GM18858 (cell line): ENCODE data around the gene RAB1B.
A peak's percentile ranks its signal among the peaks of the same experiment; 100 is the strongest.
"Not testable (repeated sequence)": the region's sequence is repeated elsewhere in the genome, so short reads cannot be mapped to it uniquely, and the experiment has no call there.

Source experiments
- ATAC-seq: cut with Tn5 transposase; IDR thresholded peaks from one replicate; pipeline ENCODE4 v1.9.1; 2021; ENCODE audit not compliant: unreplicated experiment

The RAB1B gene

DNA sequence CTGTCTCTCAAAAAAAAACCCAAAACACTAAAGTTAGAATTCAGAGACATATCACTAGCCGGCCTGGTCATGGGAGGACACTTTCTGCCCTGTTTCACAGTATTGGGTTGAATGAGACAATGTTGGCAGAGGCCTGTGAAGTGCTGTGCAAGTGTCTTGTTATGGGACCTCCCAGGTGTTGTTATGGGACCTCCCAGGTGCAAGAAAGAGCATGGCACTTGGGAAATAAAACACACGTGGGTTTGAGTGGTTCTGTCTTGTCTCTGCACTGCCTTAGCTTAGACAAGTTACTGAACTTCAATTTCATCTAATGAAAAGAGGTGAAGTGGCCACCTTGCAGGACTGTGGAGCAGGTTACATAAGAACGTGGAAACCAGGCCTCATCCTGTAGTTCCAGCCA is 28.9 kb upstream of the RAB1B start:
- no peak for ATAC-seq

DNA sequence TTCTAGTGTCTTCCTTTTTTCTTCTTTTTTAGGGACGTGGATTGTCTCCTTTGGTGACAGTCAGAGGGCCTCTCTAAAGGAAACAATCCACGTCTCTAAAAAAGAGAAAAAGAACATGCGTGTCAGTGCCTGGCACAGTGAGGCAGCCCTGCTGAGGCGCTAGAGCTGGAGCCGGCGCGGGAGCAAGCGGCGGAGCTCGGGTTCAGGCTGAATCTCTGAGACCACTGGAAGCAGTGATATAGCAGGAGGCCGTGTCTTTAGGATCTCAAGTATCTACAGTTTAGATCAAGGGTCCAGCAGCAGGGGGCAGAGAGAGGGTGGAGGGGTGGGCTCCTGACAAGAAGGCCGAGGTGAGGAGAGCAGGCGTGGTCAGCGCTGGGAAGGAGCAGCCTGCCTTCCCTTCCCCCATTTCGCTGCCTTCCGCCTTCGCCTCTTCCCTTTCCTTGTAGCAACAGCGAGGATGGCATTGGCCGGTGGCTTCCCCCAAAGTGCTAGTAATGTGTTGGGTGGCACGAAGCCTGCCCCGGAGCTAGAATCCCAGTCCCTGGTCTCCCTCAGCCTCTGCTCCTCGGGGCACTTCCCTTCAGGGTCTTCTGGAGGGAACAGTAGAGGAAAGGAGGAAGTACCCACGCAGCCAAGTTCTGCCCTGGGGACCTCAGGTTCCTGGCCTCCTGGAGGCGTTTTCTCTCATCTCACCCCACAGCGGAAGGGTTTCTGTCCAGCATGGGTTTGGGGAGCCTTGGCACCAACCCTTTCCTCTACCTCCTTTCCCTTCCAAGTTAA is 28.2 kb upstream of the RAB1B start:
- ATAC-seq, result no peak

DNA sequence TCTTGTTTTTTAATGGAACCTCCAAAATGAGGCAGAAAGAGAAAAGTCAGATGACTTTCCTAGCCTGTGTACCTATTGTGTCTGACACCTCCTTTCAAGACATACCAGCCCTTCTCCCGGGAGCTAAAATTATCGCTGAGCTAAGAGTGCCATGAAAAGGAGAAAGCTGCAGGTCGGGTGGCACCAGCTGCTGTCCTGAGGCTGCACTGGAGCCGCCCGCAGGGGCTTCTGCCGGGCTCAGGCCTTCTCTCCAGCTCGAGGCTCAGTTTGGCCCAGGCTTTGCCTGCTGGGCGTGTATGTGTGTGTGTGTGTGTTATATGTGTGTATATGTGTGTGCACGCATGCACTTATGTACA is 27.7 kb upstream of the RAB1B start:
- no peak for ATAC-seq

DNA sequence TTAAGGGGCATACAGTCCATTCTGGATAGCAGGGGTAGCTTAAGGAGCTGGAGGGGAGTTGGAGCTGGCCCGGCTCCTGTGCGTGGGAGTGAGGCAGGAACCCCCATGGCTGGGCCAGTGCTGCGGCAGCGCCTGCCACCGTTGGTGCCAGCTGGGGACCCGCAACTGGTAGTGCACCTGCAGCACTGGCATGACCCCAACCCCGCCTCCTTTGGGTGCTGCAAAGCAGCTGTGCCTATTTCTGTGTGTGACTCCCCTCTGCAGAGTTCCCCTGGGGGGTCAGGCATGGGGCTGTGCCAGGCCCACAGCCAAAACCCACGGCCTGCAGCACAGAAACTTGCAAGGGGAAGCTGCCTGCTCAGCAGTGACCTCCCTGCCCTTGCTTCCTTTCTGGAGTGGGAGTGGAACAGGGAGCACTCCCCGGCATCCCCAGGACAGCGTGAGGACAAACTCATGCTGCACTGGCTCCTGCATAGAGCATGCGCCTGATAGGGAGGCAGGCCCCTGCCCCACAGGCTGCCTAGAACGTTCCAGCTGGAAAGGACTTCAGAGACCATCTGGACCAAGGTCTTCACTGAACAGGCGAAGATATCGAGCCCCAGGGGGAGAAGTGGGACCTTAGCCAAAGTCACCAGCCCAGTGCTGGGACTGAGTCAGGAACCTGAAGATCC is 26.2 kb upstream of the RAB1B start:
- ATAC-seq, result no peak

DNA sequence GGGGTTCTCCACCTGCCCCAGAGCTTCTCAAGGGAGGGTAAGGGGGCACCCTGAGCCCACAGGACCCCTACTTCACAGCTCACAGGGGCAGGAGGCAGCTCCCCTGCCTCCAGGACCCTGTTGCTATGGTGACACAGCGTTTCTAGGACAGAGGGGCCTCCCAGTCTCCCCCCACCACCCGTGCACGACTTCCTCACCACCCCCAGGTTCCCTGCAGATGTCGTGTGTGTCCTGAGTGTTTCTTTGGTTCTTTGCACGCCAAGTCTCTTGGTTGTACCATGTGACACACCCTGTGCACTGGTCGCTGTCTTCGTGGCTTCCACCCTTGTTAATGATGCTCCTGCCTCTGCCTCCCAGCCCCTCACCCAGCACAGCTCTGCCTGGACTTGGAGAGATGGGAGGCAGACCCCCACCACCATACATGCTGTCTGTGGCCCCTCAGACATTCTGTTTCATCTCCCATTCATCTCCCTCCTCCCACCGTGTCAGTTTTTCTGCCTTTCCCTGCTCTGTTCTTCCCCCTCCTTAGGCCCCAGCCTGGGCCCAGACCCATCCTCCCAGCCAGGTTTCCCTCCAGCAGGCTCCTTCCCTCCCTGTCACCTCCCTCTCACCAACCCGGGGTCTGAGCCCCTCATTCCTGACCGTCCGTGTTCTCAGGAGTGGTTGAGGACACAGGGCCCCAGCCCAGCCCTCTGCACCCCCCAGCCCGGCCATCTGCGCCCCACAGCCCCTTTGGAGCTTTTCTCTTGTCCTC is 24.5 kb upstream of the RAB1B start:
- no peak for ATAC-seq

DNA sequence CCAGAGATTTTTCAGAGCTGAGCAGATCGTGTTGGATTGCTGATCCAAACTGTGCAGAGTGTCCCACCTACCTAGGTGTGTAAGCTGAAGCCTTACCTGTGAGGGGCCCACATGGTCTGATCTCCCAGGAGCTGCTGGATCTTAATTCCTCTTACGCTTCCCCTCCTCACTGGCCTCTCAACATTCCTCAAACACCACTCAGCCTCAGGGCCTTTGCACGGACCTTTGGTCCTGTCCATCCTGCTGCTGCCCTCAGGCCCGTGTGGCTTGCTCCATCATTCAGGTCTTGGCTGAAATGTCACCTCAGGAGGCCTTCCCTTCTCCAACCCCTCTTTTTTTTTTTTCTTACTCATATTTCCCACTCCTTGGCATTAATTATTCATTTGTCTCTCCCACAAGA is 21.1 kb upstream of the RAB1B start:
- no peak for ATAC-seq

DNA sequence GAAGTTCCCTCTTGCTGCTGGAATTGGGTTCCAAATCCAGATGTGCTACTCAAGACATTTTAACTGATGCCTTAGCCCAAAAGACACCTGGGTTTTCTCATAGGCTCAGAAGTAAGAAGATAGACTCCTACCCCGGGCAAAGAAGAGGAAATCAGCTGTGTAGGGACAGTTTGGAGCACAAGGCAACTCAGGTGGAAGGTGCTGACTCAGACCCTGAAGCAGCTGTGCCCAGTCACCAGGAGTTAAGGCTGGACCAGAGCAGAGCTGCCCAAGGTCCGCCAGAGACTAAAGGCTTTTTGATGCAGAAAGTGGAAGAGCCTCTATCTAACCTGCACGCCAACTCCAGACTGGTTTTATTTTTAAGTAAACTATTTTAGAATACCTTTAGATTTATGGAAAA is 20.6 kb upstream of the RAB1B start:
- ATAC-seq, result no peak

DNA sequence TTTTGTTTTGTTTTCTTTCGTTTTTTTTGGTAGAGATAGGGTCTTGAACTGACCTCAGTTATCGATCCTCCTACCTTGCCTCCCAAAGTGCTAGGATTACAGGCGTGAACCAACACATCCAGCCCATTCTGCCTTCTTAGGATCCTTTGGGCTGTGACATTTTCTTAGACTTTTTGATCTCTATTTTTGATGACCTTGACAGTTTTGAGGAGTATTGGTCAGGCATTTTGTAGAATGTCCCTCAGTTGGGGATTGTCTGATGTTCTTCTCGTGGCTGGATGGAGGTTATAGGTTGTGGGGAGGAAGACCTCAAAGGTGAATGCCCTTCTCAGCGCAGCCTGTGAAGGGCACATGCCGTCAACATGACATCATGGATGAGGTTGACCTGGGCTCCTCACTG is 19.5 kb upstream of the RAB1B start:
- ATAC-seq, result no peak

DNA sequence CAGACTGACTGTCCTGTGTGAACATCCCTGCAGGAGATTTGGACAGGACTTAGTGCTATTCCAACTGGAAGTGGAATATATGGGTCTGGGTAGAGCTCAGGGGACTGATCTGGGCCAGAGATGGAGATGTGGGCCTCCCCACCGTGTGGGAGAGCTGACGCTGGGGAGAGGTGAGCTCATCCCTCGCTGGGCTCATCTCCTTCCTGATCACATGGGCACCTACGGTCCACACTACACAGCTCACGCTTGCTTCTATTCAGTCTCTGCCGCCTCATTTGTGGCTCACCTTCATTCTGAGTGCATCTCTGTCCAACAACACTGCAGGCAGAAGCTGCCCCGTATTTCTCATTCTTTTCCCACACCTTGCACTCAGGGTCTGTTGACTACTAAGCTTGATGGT is 16.6 kb upstream of the RAB1B start:
- no peak for ATAC-seq

DNA sequence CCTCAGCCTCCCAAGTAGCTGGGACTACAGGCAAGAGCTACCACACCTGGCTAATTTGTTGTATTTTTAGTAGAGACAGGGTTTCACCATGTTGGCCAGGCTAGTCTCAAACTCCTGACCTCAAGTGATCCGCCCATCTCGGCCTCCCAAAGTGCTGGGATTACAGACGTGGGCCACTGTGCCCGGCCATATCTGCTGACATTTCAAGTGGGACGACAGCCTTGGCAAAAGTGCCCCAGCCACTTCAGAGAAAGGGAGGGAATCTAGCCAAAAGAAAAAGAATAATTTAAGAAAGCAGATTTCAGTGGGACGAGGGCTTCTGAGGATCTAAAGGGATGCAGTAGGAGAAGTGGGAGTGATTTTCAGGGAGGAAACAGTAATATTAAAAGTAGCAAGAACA is 15.4 kb upstream of the RAB1B start:
- ATAC-seq, result not testable (repeated sequence)

DNA sequence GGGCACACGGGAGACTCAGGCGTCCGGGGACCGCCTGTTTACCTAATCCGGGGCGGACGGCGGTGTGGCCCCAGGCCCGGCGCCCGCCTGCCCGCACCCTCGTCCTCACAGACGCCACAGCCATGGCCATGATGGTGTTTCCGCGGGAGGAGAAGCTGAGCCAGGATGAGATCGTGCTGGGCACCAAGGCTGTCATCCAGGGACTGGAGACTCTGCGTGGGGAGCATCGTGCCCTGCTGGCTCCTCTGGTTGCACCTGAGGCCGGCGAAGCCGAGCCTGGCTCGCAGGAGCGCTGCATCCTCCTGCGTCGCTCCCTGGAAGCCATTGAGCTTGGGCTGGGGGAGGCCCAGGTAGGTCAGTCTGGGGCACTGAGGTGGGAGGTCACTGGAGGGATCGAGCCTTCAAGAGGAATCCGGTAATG is 10.0 kb upstream of the RAB1B start:
- peak; percentile 10 for ATAC-seq

DNA sequence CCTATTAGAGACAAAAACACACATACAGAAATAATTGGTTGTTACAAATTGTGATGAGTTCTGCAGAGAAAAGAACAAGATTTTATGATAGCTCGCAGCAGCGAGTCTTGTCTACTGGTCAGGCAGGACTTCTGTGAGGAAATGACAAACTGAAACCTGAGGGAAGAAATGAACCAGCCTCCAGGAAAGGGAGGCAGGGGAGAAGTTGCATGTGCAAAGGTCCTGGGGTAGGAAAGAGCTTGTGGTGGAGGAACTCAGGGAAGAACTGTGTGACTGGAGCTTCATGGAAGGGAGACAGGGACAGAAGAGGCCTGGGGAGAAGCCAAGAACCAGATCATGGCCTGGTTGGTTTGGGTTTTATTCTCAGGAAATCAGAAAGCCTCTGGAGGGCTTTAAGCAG is 9.2 kb upstream of the RAB1B start:
- ATAC-seq, result no peak

DNA sequence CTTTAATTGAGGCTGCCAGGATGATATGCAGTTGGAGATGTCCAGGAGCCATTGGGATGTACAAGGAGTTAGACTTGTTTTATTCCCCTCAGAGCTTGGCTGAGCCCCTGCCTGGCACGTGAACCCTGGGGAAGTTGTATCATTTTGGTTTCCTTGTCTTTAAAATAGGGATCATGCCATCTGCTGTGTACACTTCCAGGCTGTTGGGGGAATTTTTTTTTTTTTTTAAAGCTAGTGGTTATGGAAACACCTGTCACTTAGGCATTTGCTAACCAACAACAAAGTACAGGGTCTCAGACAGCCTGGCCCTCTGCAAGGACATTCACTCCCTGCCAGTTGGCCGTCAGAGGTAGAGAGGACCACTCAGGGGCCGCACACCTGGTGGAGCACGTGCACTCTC is 8.5 kb upstream of the RAB1B start:
- ATAC-seq, result no peak

DNA sequence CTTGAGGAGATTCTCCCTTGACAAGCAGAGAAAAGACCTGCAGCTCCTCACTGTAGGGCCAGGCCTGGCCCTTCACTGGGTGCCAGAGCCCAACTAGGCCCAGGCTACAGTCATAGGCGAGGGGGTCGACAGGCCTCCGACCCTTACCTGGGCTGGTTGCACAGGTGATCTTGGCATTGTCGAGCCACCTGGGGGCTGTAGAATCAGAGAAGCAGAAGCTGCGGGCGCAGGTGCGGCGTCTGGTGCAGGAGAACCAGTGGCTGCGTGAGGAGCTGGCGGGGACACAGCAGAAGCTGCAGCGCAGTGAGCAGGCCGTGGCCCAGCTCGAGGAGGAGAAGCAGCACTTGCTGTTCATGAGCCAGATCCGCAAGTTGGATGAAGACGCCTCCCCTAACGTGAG is 6.9 kb upstream of the RAB1B start:
- no peak for ATAC-seq

DNA sequence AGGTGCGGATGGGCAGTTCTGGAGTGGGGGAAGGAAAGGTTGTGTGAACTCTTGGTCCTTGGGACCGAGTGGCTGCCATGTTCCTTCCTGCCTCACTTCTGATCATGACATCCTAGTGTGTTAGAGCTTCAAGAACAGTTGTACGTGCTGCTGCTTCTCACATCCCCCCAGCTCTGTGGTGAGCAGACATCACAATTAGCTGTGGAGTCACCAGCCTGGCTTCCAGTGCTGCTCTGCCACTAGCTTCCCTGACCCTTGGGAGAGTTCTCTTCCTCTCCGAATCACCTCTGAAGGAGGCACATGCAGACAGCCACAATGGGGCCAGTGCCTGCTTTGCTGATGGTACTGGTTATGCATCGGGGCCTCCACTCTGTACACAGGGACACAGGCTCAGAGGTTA is 6.2 kb upstream of the RAB1B start:
- no peak for ATAC-seq

DNA sequence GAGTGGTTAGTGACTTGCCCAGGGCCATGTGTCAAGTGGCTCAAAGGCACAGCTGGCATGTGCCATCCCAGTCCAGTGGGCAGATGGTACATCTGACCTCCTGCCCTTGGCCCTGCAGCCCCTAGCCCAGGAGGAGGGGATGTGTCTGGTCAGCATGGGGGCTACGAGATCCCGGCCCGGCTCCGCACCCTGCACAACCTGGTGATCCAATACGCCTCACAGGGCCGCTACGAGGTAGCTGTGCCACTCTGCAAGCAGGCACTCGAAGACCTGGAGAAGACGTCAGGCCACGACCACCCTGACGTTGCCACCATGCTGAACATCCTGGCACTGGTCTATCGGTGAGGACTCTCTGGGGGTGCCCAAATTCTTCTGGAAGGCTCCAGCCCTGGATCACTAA is 5.7 kb upstream of the RAB1B start:
- ATAC-seq, result no peak

DNA sequence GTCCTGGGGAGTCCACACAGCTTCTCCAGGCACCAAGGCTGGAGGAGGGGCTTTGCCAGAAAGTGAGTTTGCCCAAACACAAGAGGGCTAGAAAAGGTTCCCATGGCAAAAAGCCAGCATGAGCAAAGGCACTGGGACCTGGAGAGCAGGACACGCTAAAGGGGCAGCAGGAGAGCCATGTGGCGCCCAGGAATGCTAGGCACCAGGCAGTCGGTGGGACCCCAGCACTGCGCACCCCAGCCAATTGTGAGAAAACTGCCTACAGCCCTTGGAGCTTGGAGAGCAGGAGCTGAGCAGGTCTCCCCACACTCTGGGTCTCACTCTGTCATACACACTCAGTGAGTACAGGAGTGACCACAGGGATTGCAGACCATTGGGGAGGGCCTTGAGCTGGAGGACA is 5.2 kb upstream of the RAB1B start:
- ATAC-seq, result no peak

DNA sequence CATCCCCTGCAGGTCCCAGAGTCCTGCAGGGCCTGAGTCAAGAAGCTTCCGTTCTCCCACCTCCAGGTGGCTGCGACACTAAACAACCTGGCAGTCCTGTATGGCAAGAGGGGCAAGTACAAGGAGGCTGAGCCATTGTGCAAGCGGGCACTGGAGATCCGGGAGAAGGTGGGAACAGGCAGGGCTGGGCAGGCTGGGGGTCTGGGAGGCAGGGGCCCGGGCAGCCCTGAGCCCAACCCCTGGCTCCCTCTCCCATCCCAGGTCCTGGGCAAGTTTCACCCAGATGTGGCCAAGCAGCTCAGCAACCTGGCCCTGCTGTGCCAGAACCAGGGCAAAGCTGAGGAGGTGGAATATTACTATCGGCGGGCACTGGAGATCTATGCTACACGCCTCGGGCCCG is 4.7 kb upstream of the RAB1B start:
- no peak for ATAC-seq

DNA sequence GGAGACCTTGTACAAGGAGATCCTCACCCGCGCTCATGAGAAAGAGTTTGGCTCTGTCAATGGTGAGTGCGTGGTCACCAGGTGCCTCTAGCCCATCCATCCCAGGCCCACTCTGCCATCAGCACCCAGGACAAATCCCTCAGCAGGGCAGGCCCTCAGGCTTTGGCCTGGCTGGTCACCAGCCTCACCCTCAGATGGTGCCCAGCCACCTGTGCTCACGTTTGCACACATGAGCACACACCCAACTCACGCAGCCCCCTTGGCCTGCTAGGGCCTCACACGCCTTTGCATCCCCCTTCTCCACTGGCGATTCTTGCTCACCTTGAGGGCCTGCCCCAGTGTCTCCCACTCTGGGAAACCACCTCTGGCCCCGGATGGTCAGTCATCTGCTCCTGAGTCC is 4.1 kb upstream of the RAB1B start:
- no peak for ATAC-seq

DNA sequence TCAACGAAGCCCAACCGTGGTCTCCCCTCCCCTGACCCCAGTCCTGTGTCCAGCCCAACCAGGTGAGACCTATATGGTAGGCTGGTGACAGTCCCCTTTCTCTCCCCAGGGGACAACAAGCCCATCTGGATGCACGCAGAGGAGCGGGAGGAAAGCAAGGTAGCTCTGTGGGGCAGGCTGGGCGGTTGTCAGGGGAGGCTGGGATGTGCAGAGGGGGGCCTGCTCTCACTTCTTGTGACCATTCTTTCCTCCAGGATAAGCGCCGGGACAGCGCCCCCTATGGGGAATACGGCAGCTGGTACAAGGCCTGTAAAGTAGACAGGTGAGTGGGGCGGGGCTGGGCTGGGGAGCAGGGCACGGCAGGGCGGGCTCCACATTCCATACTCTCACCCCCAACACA is 3.5 kb upstream of the RAB1B start:
- no peak for ATAC-seq

DNA sequence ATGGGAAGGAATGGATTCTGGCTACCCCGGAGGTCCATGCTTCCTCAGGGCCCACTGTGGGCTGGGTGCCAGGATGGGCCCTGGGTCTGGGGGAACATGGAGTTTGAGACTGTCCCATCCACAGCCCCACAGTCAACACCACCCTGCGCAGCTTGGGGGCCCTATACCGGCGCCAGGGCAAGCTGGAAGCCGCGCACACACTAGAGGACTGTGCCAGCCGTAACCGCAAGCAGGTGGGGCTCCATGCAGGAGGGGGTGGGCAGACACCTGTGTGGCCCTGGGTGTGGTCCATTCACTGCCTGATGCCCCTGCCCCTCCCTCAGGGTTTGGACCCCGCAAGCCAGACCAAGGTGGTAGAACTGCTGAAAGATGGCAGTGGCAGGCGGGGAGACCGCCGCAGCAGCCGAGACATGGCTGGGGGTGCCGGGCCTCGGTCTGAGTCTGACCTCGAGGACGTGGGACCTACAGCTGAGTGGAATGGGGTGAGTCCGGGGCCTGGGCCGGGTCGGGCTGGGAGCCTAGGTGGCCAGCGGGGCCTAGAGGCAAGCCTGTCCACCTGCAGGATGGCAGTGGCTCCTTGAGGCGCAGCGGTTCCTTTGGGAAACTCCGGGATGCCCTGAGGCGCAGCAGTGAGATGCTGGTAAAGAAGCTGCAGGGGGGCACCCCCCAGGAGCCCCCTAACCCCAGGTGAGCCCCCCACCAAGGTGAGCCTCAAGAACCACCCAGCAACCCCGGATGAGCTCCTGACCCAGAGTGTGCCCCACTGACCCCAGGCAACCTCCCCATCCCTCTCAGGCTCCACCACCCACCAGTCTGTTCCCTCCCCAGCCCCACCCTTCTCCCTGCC is 2.7 kb upstream of the RAB1B start:
- ATAC-seq, result no peak
